Type B pancreatic cell (in vitro differentiated cells): ENCODE results near the gene ATG4D. TPM values are rescaled to one million over a fixed set of nuclear protein-coding genes. Genes with fewer than 3 reads are reported as not detected.

Source experiments
- DNase-seq: peaks from one replicate; pipeline ENCODE4 v3.0.0; 2021; ENCODE audit warnings: mixed read lengths; ENCODE audit not compliant: unreplicated experiment; ENCODE audit errors: extremely low spot score
- H3K27ac Mint-ChIP-seq: 2 replicates; pipeline ENCODE4 v1.8.0; 2021; ENCODE audit warnings: mild to moderate bottlenecking, mixed read lengths
- H3K27me3 Mint-ChIP-seq: 2 replicates; pipeline ENCODE4 v1.8.0; 2021; ENCODE audit warnings: mixed read lengths
- H3K36me3 Mint-ChIP-seq: 2 replicates; pipeline ENCODE4 v1.8.0; 2021; ENCODE audit warnings: mixed read lengths
- H3K4me1 Mint-ChIP-seq: one replicate; pipeline ENCODE4 v1.8.0; 2021; ENCODE audit warnings: mixed read lengths; ENCODE audit not compliant: unreplicated experiment
- H3K4me3 Mint-ChIP-seq: 2 replicates; pipeline ENCODE4 v1.8.0; 2021; ENCODE audit warnings: mild to moderate bottlenecking, mixed read lengths
- H3K9me3 Mint-ChIP-seq: 2 replicates; pipeline ENCODE4 v1.8.0; 2021; ENCODE audit warnings: mixed read lengths
- microRNA-seq: library from miRNA; unstranded; fragments of <30 nt; microRNA quantifications from one replicate; pipeline ENCODE4, GENCODE V29; 2020
- total RNA-seq: library from RNA; stranded (reverse); gene quantifications from 2 replicates; pipeline ENCODE4 v1.2.1, GENCODE V29; 2021; ENCODE audit warnings: low replicate concordance
- TF ChIP-seq, protein P1 (sequence below): fragments of 200-600 bp; sonication (generic); conservative IDR thresholded peaks from 2 replicates; pipeline ENCODE4 v1.5.0; 2021; ENCODE audit warnings: antibody characterized with exemption, mild to moderate bottlenecking

Gene ATG4D
- total RNA-seq, 1 donor from 2014 or later = 44.6 TPM

DNA sequence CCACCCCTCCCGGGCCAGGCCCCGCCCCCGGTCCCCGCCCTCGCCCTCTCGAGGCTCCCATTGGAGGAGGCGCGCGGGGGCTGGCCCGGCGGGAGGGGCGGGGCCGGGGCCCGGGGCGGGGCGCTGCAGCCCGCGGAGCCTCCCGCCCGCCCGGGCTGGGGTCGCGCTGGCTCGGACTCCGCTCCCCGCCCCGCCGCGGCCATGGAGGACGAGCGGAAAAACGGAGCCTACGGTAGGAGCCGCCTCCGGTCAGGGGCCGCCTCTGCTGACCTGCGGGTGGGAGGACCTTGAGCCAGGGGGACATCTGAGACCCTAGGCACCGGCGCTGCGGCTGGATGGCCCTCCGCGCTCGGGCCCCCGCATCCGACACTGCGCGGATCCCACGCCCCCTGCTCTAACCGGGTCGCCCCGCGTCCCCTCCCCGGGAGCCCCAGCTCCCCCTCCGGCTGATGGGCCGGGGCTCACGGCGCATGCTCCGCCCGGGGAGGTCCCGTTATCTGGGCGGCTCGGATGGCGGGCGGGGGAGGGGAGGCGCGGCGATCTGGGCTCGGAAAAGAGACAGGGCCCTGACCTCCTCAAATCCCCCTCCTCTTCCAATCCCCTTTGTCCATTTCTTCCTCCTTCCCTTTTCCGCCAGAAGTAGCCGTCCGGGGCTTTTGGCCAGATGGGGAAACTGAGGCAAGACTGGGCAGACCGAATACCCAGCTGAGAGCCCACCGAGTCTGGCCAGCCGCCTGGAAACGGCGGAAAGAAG is 58.8 kb downstream of the ATG4D start:
- TF ChIP-seq, protein P1, sequence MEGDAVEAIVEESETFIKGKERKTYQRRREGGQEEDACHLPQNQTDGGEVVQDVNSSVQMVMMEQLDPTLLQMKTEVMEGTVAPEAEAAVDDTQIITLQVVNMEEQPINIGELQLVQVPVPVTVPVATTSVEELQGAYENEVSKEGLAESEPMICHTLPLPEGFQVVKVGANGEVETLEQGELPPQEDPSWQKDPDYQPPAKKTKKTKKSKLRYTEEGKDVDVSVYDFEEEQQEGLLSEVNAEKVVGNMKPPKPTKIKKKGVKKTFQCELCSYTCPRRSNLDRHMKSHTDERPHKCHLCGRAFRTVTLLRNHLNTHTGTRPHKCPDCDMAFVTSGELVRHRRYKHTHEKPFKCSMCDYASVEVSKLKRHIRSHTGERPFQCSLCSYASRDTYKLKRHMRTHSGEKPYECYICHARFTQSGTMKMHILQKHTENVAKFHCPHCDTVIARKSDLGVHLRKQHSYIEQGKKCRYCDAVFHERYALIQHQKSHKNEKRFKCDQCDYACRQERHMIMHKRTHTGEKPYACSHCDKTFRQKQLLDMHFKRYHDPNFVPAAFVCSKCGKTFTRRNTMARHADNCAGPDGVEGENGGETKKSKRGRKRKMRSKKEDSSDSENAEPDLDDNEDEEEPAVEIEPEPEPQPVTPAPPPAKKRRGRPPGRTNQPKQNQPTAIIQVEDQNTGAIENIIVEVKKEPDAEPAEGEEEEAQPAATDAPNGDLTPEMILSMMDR = no peak
- H3K9me3 Mint-ChIP-seq = no peaks in the 10 kb centered on the region
- peak overlapping the region; percentile 90 for H3K4me3 Mint-ChIP-seq
- peaks cover 13% of the 10 kb centered on the region for H3K4me1 Mint-ChIP-seq
- peak overlapping the region; percentile 91 for H3K27ac Mint-ChIP-seq
- peak; percentile 88 for DNase-seq
- H3K36me3 Mint-ChIP-seq = no peaks in the 10 kb centered on the region
- peaks cover 5% of the 10 kb centered on the region for H3K27me3 Mint-ChIP-seq

Small RNA genes within 50 kb of the gene (microRNA-seq; reads per million reads assigned to microRNA genes)
- not detected for gene MIR1238

Other genes starting within 250 kb of the ATG4D start
- 5.5 and 17.0 TPM in 2 replicates for gene ZGLP1, start 234.1 kb upstream of the ATG4D start, total RNA-seq
- 18.8 and 23.3 TPM in 2 replicates for gene FDX2, start 227.9 kb upstream of the ATG4D start, total RNA-seq
- gene RAVER1, start 210.4 kb upstream of the ATG4D start, total RNA-seq = 42.5 and 48.4 TPM in 2 replicates
- gene ICAM3, start 204.3 kb upstream of the ATG4D start, total RNA-seq = 5.8 and 8.2 TPM in 2 replicates
- gene TYK2, start 163.3 kb upstream of the ATG4D start, total RNA-seq = 96.6 and 131 TPM in 2 replicates
- 125 and 126 TPM in 2 replicates for gene CDC37, start 140.4 kb upstream of the ATG4D start, total RNA-seq
- gene PDE4A, start 123.4 kb upstream of the ATG4D start, total RNA-seq = 0.90 and 1.6 TPM in 2 replicates
- 49.7 and 71.2 TPM in 2 replicates for gene KEAP1, start 40.5 kb upstream of the ATG4D start, total RNA-seq
- gene S1PR5, start 26.5 kb upstream of the ATG4D start, total RNA-seq = 0.21 and 1.1 TPM in 2 replicates
- 19.0 and 34.4 TPM in 2 replicates for gene KRI1, start 22.1 kb downstream of the ATG4D start, total RNA-seq
- 4.8 and 6.5 TPM in 2 replicates for gene CDKN2D, start 25.1 kb downstream of the ATG4D start, total RNA-seq
- 45.2 and 104 TPM in 2 replicates for gene AP1M2, start 43.4 kb downstream of the ATG4D start, total RNA-seq
- 148 and 227 TPM in 2 replicates for gene SLC44A2, start 81.6 kb downstream of the ATG4D start, total RNA-seq
- 297 and 524 TPM in 2 replicates for gene ILF3, start 110.4 kb downstream of the ATG4D start, total RNA-seq
- 39.2 and 67.7 TPM in 2 replicates for gene QTRT1, start 157.5 kb downstream of the ATG4D start, total RNA-seq
- gene DNM2, start 174.2 kb downstream of the ATG4D start, total RNA-seq = 119 and 123 TPM in 2 replicates